Gastrocnemius medialis (tissue), 4 donors: ENCODE measurements around the gene DPY19L2. TPM values are rescaled to one million over a fixed set of nuclear protein-coding genes. Genes with fewer than 3 reads are reported as not detected.

ENCODE experiments used
- total RNA-seq, 4 donors: library from RNA; depleted of rRNA; stranded (reverse); fragments of >200 nt; gene quantifications; one replicate each; pipeline versions ENCODE4 v1.1.0 to v1.2.3, GENCODE V29; 2016

Gene DPY19L2
- total RNA-seq, 4 donors from 2014 or later, result 0.13 to 1.5 (median 0.27) TPM; not detected in 1

Other genes with a start within 250 kb of the DPY19L2 start
- gene RXYLT1, start 111.4 kb upstream of the DPY19L2 start, total RNA-seq, result 10 to 100 TPM in 3 of 4 donors, 1 to 10 TPM in 1; 9.4 to 16.5 (median 14.1) TPM
- gene SRGAP1, start 176.2 kb upstream of the DPY19L2 start, total RNA-seq, result under 1 TPM; 0.36 to 0.85 (median 0.66) TPM